ENCODE data around the gene PCSK5. TPM values are rescaled to one million over a fixed set of nuclear protein-coding genes. Genes with fewer than 3 reads are reported as not detected.

Gene PCSK5
- total and polyA plus RNA-seq, 2 of the 8 experiments (the other 6 are each of a cell fraction or from before 2014, with no cell fraction given): 5.5 to 10.7 TPM

GRCh38 chr9:76404401-76404800 lies 513.9 kb downstream of the PCSK5 start:
- TF ChIP-seq TCF12 (IDR thresholded peaks at IDR 0.05; ENCODE audit: low read depth, low read length): no peak
- no peak for TF ChIP-seq CTBP2 (IDR thresholded peaks at IDR 0.05; ENCODE audit: borderline replicate concordance, insufficient read depth, insufficient read length, low read length)
- TF ChIP-seq NANOG (IDR thresholded peaks at IDR 0.05; ENCODE audit: insufficient read depth, low read depth, low read length, poor library complexity, severe bottlenecking): no peak
- TF ChIP-seq KDM5A (IDR thresholded peaks at IDR 0.05; ENCODE audit: low read length): no peak
- TF ChIP-seq TAF7 (optimal IDR thresholded peaks at IDR 0.05; ENCODE audit: borderline replicate concordance, low read depth, low read length): no peak
- TF ChIP-seq, protein P1, sequence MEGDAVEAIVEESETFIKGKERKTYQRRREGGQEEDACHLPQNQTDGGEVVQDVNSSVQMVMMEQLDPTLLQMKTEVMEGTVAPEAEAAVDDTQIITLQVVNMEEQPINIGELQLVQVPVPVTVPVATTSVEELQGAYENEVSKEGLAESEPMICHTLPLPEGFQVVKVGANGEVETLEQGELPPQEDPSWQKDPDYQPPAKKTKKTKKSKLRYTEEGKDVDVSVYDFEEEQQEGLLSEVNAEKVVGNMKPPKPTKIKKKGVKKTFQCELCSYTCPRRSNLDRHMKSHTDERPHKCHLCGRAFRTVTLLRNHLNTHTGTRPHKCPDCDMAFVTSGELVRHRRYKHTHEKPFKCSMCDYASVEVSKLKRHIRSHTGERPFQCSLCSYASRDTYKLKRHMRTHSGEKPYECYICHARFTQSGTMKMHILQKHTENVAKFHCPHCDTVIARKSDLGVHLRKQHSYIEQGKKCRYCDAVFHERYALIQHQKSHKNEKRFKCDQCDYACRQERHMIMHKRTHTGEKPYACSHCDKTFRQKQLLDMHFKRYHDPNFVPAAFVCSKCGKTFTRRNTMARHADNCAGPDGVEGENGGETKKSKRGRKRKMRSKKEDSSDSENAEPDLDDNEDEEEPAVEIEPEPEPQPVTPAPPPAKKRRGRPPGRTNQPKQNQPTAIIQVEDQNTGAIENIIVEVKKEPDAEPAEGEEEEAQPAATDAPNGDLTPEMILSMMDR (IDR thresholded peaks at IDR 0.05; ENCODE audit: control extremely low read depth in 1 of 3, insufficient read depth in 1 of 3, low read depth in 1 of 3, low read length in 3 of 3): no peak
- FAIRE-seq: no peak
- CTCF ChIA-PET (ENCODE audit: partially characterized antibody): interaction anchor here (0.5 to 1.5 kb wide), 10 partner anchors 8 to 301 kb away, joined by 3 to 12 read pairs (median 4); no protein-coding TSS in a partner anchor
- H3K4me3 ChIP-seq (ENCODE audit: extremely low read depth in 1 of 4, insufficient read depth in 2 of 4, low read depth in 3 of 4, low read length in 4 of 4): no peak overlapping the region
- H4K8ac ChIP-seq (ENCODE audit: extremely low read depth, insufficient read depth, low read length): no peak overlapping the region
- H3K79me1 ChIP-seq (ENCODE audit: low read depth, low read length): no peaks in the 10 kb centered on the region
- no peak overlapping the region for H2AFZ ChIP-seq (ENCODE audit: low read length)
- no peak overlapping the region for H2BK5ac ChIP-seq (ENCODE audit: low read depth, low read length)
- no peak overlapping the region for H3K56ac ChIP-seq (replicated peaks; ENCODE audit: insufficient read length, low read depth, low read length)
- DNase-seq (ENCODE audit: low read depth in 1 of 2, low spot score in 2 of 2): no peak
- H3K23me2 ChIP-seq (ENCODE audit: low read depth, low read length): no peaks in the 10 kb centered on the region
- 90% methylated on average over 1 of the region's 1 CpG; no CpG with 5 or more reads in 1 of the 2 experiments for WGBS, 2 experiments (ENCODE audit: extremely low coverage in 1 of 2, insufficient coverage in 1 of 2, insufficient read length in 1 of 2, insufficient replicate concordance in 2 of 2, low coverage in 1 of 2, low lambda C conversion rate in 2 of 2, missing lambda C conversion rate in 1 of 2)
- H2AK5ac ChIP-seq (ENCODE audit: low read depth, low read length): no peak overlapping the region
- no peaks in the 10 kb centered on the region for H4K20me1 ChIP-seq (replicated peaks in 1 of 2; ENCODE audit: control insufficient read depth in 1 of 2, insufficient read depth in 2 of 2, low read length in 2 of 2)
- H4K5ac ChIP-seq (ENCODE audit: insufficient read length, low read depth, low read length): no peak overlapping the region
- H3K36me3 ChIP-seq (ENCODE audit: control insufficient read depth in 2 of 4, insufficient read depth in 4 of 4, low read length in 3 of 4): no peaks in the 10 kb centered on the region; a peak in 2 of 8 replicates
- H3K79me2 ChIP-seq (ENCODE audit: control insufficient read depth in 1 of 2, insufficient read depth in 2 of 2, low read length in 2 of 2): no peaks in the 10 kb centered on the region
- H3K4ac ChIP-seq (replicated peaks; ENCODE audit: insufficient read length, low read depth, low read length): no peak overlapping the region
- H4K91ac ChIP-seq (replicated peaks; ENCODE audit: insufficient read length, low read length): no peak overlapping the region
- H3K27ac ChIP-seq (ENCODE audit: low read depth, low read length): no peak overlapping the region
- H2BK12ac ChIP-seq (ENCODE audit: low read depth, low read length): no peak overlapping the region
- no peak overlapping the region for H3K9ac ChIP-seq (replicated peaks in 1 of 4; ENCODE audit: extremely low read depth in 1 of 4, low read depth in 3 of 4, low read length in 3 of 4)
- no peak overlapping the region for H3K23ac ChIP-seq (ENCODE audit: insufficient read length)
- H3K27me3 ChIP-seq (replicated peaks in 1 of 4; ENCODE audit: control insufficient read depth in 3 of 4, extremely low read depth in 1 of 4, insufficient read depth in 3 of 4, low read length in 3 of 4): no peaks in the 10 kb centered on the region
- H2BK15ac ChIP-seq (ENCODE audit: low read length): no peak overlapping the region
- H3K9me3 ChIP-seq (ENCODE audit: insufficient read depth in 2 of 2, low read depth in 1 of 2, low read length in 1 of 2): no peaks in the 10 kb centered on the region
- H3K4me2 ChIP-seq (ENCODE audit: insufficient read depth in 1 of 2, low read depth in 2 of 2, low read length in 2 of 2): no peak overlapping the region
- H2BK20ac ChIP-seq (ENCODE audit: low read length): no peak overlapping the region
- POLR2A ChIA-PET (ENCODE audit: partially characterized antibody): interaction anchor here (0.7 to 1.3 kb wide), 3 partner anchors 10 to 313 kb away, joined by 3 to 6 read pairs (median 4); partner anchors contain the start of gene RFK
- H3K18ac ChIP-seq (ENCODE audit: extremely low read depth, low read length): no peak overlapping the region
- H3K14ac ChIP-seq (ENCODE audit: insufficient read length): no peak overlapping the region
- H3K4me1 ChIP-seq (replicated peaks in 1 of 4; ENCODE audit: control insufficient read depth in 3 of 4, insufficient read depth in 4 of 4, low read length in 3 of 4): peaks cover 0 to 3% (median 0%) of the 10 kb centered on the region in 4 experiments; a peak in 2 of 7 replicates
- H2BK120ac ChIP-seq (replicated peaks; ENCODE audit: low read depth, low read length): no peak overlapping the region
